ENCODE data around the gene CYLD.

Gene CYLD

DNA sequence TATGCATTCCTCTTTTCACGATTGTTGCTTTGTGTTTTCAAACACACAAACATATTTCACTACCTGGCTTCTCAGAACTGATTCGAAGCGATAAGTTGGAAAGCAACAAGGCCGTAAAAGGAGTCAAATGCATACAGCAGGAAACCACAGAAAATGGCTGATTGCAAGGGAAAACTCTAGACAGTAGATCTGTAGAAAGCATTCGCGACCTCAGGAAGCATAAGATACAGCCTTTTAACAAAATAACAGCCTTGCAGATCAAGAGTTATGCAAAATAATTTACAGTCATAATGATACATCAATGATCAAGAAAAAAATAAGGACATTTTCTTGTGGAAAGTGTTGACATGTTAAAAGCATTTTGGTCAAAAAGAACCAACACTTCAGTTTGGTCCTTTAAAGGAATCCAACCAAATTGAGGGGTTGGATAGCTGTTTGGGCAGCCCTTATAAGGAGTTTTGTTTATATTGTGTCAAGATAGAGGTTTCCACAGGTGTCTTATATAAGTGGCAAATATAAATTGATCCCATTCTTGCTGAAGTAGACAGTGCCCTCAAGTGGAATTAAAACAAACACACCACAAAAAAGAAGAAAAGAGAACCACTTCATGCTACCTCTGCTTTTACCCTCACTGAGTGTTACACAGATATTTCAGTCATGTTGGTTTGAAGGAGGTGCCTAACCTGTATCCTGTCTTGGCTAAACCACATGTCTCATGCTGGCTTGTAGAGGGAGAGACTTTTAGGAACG, 5.5 kb downstream of the CYLD start:
- no peak overlapping the region for H3K4me3 ChIP-seq (ENCODE audit: low read depth, low read length)
- TF ChIP-seq, protein P1, sequence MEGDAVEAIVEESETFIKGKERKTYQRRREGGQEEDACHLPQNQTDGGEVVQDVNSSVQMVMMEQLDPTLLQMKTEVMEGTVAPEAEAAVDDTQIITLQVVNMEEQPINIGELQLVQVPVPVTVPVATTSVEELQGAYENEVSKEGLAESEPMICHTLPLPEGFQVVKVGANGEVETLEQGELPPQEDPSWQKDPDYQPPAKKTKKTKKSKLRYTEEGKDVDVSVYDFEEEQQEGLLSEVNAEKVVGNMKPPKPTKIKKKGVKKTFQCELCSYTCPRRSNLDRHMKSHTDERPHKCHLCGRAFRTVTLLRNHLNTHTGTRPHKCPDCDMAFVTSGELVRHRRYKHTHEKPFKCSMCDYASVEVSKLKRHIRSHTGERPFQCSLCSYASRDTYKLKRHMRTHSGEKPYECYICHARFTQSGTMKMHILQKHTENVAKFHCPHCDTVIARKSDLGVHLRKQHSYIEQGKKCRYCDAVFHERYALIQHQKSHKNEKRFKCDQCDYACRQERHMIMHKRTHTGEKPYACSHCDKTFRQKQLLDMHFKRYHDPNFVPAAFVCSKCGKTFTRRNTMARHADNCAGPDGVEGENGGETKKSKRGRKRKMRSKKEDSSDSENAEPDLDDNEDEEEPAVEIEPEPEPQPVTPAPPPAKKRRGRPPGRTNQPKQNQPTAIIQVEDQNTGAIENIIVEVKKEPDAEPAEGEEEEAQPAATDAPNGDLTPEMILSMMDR (IDR thresholded peaks at IDR 0.05; ENCODE audit: borderline replicate concordance, insufficient read depth, low read depth, low read length): 0 out of 2 replicates have a peak, but pooled peaks have one; percentile 21

DNA sequence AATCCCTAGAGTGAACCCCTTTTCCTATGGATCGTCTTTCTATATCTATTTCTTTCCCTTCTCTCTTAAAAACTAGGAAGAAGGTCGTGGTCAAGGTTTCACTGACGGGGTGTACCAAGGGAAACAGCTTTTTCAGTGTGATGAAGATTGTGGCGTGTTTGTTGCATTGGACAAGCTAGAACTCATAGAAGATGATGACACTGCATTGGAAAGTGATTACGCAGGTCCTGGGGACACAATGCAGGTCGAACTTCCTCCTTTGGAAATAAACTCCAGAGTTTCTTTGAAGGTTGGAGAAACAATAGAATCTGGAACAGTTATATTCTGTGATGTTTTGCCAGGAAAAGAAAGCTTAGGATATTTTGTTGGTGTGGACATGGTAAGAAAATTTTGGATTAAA, 9.6 kb downstream of the CYLD start:
- H3K4me3 ChIP-seq (ENCODE audit: low read depth, low read length): no peak overlapping the region
- TF ChIP-seq, protein P1 (IDR thresholded peaks at IDR 0.05; ENCODE audit: borderline replicate concordance, insufficient read depth, low read depth, low read length): no peak

DNA sequence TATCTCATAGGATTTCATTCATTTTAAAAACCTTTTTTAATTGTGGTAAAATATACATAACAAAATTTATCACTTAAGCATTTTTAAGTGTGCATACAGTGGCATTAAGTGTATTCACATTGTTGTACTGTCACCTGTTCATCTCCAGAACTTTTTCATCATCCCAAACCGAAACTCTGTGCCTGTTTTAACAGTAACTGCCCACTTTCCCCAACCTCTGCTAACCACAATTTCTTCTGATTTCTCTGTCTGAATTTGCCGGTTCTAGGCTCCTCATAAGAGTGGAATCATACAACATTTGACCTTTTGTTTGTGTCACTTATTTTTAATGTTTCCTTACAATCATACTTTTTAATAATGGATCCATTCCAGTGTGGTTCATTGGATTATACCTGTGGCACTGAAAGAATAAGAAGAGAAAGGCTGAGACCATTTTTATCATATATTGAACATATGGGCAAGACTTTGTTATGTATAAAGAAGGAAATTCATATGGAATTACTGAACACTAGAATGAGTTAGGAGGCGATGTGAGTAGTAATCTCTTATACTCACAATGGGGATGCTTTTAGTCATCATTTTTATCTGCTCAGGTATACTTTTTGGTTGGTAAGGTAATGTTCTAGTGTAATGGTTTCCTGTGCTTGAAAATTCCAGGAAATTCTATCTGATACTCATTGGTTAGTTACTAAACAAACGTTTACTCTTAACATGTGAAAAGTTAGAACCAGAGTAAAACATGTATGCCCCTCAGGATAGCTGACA, 10.8 kb downstream of the CYLD start:
- TF ChIP-seq, protein P1 (IDR thresholded peaks at IDR 0.05; ENCODE audit: borderline replicate concordance, insufficient read depth, low read depth, low read length): no peak
- no peak overlapping the region for H3K4me3 ChIP-seq (ENCODE audit: low read depth, low read length)

DNA sequence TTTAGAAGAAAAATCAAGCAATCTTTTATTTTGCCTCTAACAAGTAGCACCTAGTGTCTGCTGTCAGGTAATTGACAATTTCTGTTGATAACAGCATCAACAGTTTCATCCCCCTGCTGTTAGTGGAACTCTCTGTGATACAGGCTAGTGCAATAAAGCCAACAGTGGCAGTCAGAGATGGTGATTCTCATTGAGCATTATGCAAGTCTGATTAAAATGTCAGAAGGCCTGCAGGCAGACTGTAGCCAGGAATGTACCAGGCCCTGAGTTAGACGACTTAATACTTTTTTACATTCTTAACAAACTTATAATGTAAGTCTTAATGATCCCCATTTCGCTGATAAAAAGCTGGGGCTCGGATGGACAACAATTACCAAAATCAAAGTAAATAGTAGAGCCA, 14.6 kb downstream of the CYLD start:
- H3K4me3 ChIP-seq (ENCODE audit: low read depth, low read length): no peak overlapping the region
- TF ChIP-seq, protein P1 (IDR thresholded peaks at IDR 0.05; ENCODE audit: borderline replicate concordance, insufficient read depth, low read depth, low read length): no peak

DNA sequence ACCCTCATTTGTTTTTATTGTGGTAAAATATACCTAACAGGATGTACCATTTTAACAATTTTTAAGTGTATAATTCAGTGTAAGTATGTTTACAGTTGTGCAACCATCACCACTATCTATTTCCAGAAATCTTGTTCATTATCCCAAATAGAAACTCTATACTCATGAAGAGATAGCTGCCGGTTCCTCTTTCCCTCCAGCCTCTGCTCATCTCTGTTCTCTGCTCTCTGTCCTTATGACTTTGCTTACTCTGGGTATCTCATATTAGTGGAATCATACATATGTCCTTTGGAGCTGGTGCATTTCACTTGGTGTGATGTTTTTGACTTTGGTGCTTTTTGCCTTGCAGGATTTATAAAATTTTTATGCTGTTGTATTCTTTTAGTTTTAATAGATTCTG, 19.4 kb downstream of the CYLD start:
- TF ChIP-seq, protein P1 (IDR thresholded peaks at IDR 0.05; ENCODE audit: borderline replicate concordance, insufficient read depth, low read depth, low read length): no peak
- no peak overlapping the region for H3K4me3 ChIP-seq (ENCODE audit: low read depth, low read length)

DNA sequence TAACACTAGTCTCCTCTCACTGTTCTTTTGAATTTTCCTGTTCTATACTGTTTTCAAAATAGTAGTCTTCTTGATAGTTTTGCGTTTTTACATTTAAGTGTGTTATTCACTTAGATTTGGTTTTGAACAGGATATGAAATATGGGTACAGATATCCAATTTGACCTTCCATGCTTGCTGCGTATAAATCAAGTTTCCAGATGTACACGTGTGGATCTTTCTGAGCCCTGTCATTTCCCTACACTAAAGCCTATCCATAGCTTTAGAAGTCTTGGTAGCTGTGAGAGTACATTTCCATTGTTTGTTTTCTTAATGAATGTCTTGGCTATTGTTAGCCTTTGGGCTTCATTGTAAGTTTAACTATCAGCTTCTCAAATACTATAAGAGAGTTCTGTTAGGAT, 20.4 kb downstream of the CYLD start:
- TF ChIP-seq, protein P1 (IDR thresholded peaks at IDR 0.05; ENCODE audit: borderline replicate concordance, insufficient read depth, low read depth, low read length): no peak
- no peak overlapping the region for H3K4me3 ChIP-seq (ENCODE audit: low read depth, low read length)

DNA sequence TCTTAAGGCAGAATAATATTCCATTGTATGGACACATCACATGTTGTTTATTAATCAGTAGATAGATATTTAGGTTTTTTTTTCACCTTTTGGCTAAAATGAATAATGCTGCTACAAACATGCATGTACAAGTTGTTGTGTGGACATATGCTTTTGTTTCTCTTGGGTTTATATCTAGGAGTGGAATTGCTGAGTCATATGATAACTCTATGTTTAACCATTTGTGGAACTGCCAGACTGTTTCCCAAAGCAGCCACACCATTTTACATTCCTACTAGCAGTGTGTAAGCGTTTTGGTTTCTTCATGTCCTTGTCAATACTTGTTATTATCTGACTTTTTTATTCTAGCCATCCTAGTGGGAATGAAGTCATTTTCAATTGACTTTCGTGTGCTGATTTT, 21.3 kb downstream of the CYLD start:
- TF ChIP-seq, protein P1 (IDR thresholded peaks at IDR 0.05; ENCODE audit: borderline replicate concordance, insufficient read depth, low read depth, low read length): no peak
- H3K4me3 ChIP-seq (ENCODE audit: low read depth, low read length): no peak overlapping the region
